Measurements from ENCODE around the gene PRKCD.

DNA sequence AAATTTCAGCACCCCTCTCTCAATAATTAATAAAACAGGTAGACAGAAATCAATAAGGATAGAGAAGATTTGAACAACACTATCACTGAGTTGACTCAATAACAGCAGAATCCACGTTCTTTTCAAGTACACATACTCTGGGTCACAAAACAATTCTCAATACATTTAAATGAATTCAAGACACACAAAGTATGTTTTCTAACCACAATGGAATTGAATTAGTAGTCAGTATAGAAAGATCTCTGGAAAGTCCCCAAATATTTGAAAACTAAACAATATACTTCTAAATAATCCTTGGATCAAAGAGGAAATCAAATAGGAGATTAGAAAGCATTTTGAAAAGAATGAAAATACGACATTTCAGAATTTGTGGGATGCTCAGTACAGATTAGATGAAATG is 54.8 kb downstream of the PRKCD start:
- TF ChIP-seq, protein P1, sequence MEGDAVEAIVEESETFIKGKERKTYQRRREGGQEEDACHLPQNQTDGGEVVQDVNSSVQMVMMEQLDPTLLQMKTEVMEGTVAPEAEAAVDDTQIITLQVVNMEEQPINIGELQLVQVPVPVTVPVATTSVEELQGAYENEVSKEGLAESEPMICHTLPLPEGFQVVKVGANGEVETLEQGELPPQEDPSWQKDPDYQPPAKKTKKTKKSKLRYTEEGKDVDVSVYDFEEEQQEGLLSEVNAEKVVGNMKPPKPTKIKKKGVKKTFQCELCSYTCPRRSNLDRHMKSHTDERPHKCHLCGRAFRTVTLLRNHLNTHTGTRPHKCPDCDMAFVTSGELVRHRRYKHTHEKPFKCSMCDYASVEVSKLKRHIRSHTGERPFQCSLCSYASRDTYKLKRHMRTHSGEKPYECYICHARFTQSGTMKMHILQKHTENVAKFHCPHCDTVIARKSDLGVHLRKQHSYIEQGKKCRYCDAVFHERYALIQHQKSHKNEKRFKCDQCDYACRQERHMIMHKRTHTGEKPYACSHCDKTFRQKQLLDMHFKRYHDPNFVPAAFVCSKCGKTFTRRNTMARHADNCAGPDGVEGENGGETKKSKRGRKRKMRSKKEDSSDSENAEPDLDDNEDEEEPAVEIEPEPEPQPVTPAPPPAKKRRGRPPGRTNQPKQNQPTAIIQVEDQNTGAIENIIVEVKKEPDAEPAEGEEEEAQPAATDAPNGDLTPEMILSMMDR (IDR thresholded peaks at IDR 0.05): no peak
- no peak for TF ChIP-seq POLR2A (IDR thresholded peaks at IDR 0.05)

All from lower leg skin (tissue), 3 donors.